ENCODE data around the gene PLEKHM3.
"Not testable (repeated sequence)": the region's sequence is repeated elsewhere in the genome, so short reads cannot be mapped to it uniquely, and the experiment has no call there.

Gene PLEKHM3

DNA sequence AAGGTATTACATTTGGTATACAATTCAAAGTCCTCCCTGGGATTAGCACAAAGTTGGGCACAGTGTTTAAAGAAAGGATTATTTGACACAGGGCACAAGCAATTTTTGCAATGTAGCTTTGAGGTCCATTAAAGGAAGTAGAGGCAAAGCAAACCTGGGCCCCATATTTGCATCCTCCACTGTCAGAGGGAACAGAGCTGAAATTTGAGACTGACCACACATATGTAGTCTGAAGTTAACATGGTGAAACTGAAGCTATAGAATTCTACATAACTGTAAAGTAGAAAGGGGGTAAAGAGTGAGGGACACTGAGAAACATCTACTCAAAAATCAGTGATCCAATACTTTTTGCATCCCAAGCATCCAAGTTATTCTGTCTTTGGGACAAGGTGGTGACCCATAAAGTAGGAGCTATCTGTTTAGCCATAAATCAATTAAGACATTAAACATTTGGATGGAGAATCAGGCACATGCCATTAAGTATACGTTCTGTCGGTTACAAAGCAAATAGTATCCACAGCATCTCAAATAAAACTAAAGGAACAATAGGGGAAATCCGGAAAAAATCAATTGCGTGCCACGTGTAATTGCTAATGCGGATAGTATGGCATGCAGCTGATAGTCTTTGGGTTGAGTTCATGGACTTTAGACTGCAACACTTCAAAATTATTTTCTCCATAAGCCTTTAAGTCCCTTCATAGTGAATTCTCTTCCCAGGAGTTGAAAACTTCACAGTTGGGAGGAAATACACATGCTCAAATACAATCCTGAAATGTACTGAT, 72.6 kb downstream of the PLEKHM3 start:
- no peak for DNase-seq (ENCODE audit: low spot score in 2 of 2)
- Mint-ChIP-seq H3K27ac (no peak overlapping the region), H3K4me1 (no peaks in the 10 kb centered on the region), H3K9me3 (no peaks in the 10 kb centered on the region), H3K4me3 (no peak overlapping the region), H3K36me3 (no peaks in the 10 kb centered on the region)
- ATAC-seq, result no peak

- Mint-ChIP-seq H3K36me3 (no peaks in the 10 kb centered on the region), H3K9me3 (no peaks in the 10 kb centered on the region), H3K4me3 (no peak overlapping the region), H3K4me1 (no peaks in the 10 kb centered on the region), H3K27ac (no peak overlapping the region)
- no peak for ATAC-seq
- DNase-seq (ENCODE audit: low spot score in 2 of 2), result no peak
These were observed 73.4 kb downstream of the PLEKHM3 start for GRCh38 chr2:207951734-207952470.

- ATAC-seq (no peak), DNase-seq (ENCODE audit: low spot score in 2 of 2) (no peak)
- H3K4me1 Mint-ChIP-seq, result no peaks in the 10 kb centered on the region
- H3K36me3 Mint-ChIP-seq, result peaks cover under 1% of the 10 kb centered on the region
- no peak overlapping the region for H3K27ac Mint-ChIP-seq
- H3K9me3 Mint-ChIP-seq, result no peaks in the 10 kb centered on the region
- H3K4me3 Mint-ChIP-seq, result no peak overlapping the region
These were observed 74.6 kb downstream of the PLEKHM3 start for GRCh38 chr2:207950761-207951114.

GRCh38 chr2:207950063-207950760, 75.1 kb downstream of the PLEKHM3 start:
- Mint-ChIP-seq H3K36me3 (peaks cover 5% of the 10 kb centered on the region), H3K4me3 (no peak overlapping the region), H3K9me3 (no peaks in the 10 kb centered on the region), H3K27ac (no peak overlapping the region), H3K4me1 (no peaks in the 10 kb centered on the region)
- ATAC-seq (no peak), DNase-seq (ENCODE audit: low spot score in 2 of 2) (no peak)

GRCh38 chr2:207949245-207949644, 76.1 kb downstream of the PLEKHM3 start:
- H3K9me3 Mint-ChIP-seq; H3K4me1 Mint-ChIP-seq; ATAC-seq; H3K4me3 Mint-ChIP-seq; H3K36me3 Mint-ChIP-seq; H3K27ac Mint-ChIP-seq; DNase-seq (ENCODE audit: low spot score in 2 of 2): not testable (repeated sequence)

GRCh38 chr2:207944979-207945600, 80.2 kb downstream of the PLEKHM3 start:
- Mint-ChIP-seq H3K4me1 (no peaks in the 10 kb centered on the region), H3K4me3 (no peak overlapping the region), H3K27ac (no peak overlapping the region), H3K36me3 (peaks cover 5% of the 10 kb centered on the region), H3K9me3 (no peaks in the 10 kb centered on the region)
- no peak for DNase-seq (ENCODE audit: low spot score in 2 of 2)
- no peak for ATAC-seq

- H3K36me3 Mint-ChIP-seq, result peaks cover 5% of the 10 kb centered on the region
- peaks cover 2% of the 10 kb centered on the region for H3K4me1 Mint-ChIP-seq
These were observed 81.0 kb downstream of the PLEKHM3 start for GRCh38 chr2:207944334-207944733.

GRCh38 chr2:207939342-207940108, 85.8 kb downstream of the PLEKHM3 start:
- Mint-ChIP-seq H3K9me3 (no peaks in the 10 kb centered on the region), H3K4me1 (peaks cover 7% of the 10 kb centered on the region), H3K36me3 (no peaks in the 10 kb centered on the region), H3K27ac (no peak overlapping the region), H3K4me3 (no peak overlapping the region)
- ATAC-seq, result no peak
- no peak for DNase-seq (ENCODE audit: low spot score in 2 of 2)

More at GRCh38 chr2:207944334-207944733, 81.0 kb downstream of the PLEKHM3 start:
- Mint-ChIP-seq H3K9me3 (no peaks in the 10 kb centered on the region), H3K4me3 (no peak overlapping the region), H3K27ac (no peak overlapping the region)
- no peak for ATAC-seq
- no peak for DNase-seq (ENCODE audit: low spot score in 2 of 2)

DNA sequence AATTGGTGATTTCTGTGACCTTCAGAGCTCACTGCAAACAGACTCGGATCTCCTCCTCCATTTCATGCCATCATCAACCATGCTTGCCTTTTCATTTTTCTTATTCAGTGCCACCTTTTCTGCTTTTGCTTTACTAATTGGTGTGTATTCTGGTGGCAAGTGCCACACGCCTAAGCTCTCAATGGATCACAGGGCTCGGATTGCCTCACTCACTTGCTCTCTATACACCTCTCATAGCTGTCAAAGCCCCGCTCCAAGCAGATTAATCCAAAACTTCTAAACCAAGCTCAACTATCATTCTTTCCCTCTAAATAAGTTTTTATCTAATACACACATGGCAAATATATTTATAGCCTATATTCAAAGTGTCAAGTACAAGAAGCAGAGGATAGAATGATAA, 86.4 kb downstream of the PLEKHM3 start:
- Mint-ChIP-seq H3K27ac (no peak overlapping the region), H3K4me3 (no peak overlapping the region), H3K9me3 (no peaks in the 10 kb centered on the region), H3K36me3 (no peaks in the 10 kb centered on the region), H3K4me1 (peaks cover 7% of the 10 kb centered on the region)
- ATAC-seq (no peak), DNase-seq (ENCODE audit: low spot score in 2 of 2) (no peak)

GRCh38 chr2:207938415-207938814, 86.9 kb downstream of the PLEKHM3 start:
- H3K27ac Mint-ChIP-seq, result no peak overlapping the region
- no peak for ATAC-seq
- H3K4me1 Mint-ChIP-seq, result peaks cover 7% of the 10 kb centered on the region

GRCh38 chr2:207937823-207938222, 87.5 kb downstream of the PLEKHM3 start:
- no peak overlapping the region for H3K27ac Mint-ChIP-seq
- ATAC-seq, result no peak

More at GRCh38 chr2:207938415-207938814, 86.9 kb downstream of the PLEKHM3 start:
- Mint-ChIP-seq H3K4me3 (no peak overlapping the region), H3K9me3 (no peaks in the 10 kb centered on the region), H3K36me3 (no peaks in the 10 kb centered on the region)
- DNase-seq (ENCODE audit: low spot score in 2 of 2), result no peak

DNA sequence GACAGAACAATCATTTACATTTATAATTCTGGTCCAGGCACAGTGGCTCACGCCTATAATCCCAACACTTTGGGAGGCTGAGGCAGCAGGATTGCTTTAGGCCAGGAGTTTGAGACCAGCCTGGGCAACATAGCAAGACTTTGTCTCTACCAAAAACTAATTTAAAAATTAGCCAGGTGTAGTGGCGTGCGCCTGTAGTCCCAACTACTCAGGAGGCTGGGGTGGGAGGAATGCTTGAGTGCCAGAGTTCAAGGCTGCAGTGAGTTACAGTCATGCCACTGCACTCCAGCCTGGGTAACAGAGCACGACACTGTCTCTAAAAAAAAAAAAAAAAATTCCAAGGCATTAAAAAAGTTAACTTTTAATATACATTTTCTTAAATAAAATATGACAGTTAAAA, 88.1 kb downstream of the PLEKHM3 start:
- H3K4me1 Mint-ChIP-seq, result peaks cover 7% of the 10 kb centered on the region
- no peak for ATAC-seq
- H3K36me3 Mint-ChIP-seq, result no peaks in the 10 kb centered on the region
- no peak for DNase-seq (ENCODE audit: low spot score in 2 of 2)
- H3K27ac Mint-ChIP-seq, result no peak overlapping the region
- H3K4me3 Mint-ChIP-seq, result no peak overlapping the region
- H3K9me3 Mint-ChIP-seq, result no peaks in the 10 kb centered on the region

More at GRCh38 chr2:207937823-207938222, 87.5 kb downstream of the PLEKHM3 start:
- H3K9me3 Mint-ChIP-seq, result no peaks in the 10 kb centered on the region
- no peak for DNase-seq (ENCODE audit: low spot score in 2 of 2)
- no peak overlapping the region for H3K4me3 Mint-ChIP-seq
- peaks cover 7% of the 10 kb centered on the region for H3K4me1 Mint-ChIP-seq
- H3K36me3 Mint-ChIP-seq, result no peaks in the 10 kb centered on the region

DNA sequence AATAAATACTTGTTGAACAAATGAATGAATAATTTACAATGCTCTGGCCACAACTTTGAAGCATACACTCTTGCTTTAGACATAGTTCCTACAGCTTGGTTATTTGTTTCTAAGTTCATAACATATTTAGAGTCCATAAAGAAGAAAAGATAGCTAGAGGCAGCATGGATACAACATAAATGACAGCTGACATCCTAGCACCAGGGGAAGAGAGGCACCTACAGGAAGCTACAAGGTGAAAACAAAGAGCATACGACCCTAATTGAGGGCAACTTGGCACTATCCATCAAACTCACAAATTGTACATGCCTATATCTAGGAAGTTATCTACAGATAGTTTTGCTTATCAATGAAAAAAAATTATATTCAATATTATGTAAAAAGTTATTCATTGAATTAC, 88.9 kb downstream of the PLEKHM3 start:
- ATAC-seq, result no peak
- H3K27ac Mint-ChIP-seq, result no peak overlapping the region
- no peak overlapping the region for H3K4me3 Mint-ChIP-seq
- DNase-seq (ENCODE audit: low spot score in 2 of 2), result no peak
- H3K36me3 Mint-ChIP-seq, result peaks cover 1% of the 10 kb centered on the region
- peaks cover 7% of the 10 kb centered on the region for H3K4me1 Mint-ChIP-seq
- no peaks in the 10 kb centered on the region for H3K9me3 Mint-ChIP-seq

GRCh38 chr2:207935991-207936370, 89.3 kb downstream of the PLEKHM3 start:
- Mint-ChIP-seq H3K36me3 (peaks cover 5% of the 10 kb centered on the region), H3K4me1 (peaks cover 7% of the 10 kb centered on the region), H3K27ac (no peak overlapping the region), H3K9me3 (no peaks in the 10 kb centered on the region), H3K4me3 (no peak overlapping the region)
- no peak for DNase-seq (ENCODE audit: low spot score in 2 of 2)
- ATAC-seq, result no peak
